GM23338 (cell line): ENCODE data around the gene ANKHD1. TPM values are rescaled to one million over a fixed set of nuclear protein-coding genes. Genes with fewer than 3 reads are reported as not detected.

Experiments
- ATAC-seq: fragments of 200-7000 bp; cut with Tn5 transposase; 3 replicates; pipeline ENCODE4 v1.9.1; 2020
- DNase-seq: peaks from one replicate; pipeline ENCODE4 v3.0.0-alpha.2; 2015; ENCODE audit warnings: low spot score
- H2AFZ ChIP-seq: fragments of 200-600 bp; sonication (generic); 2 replicates; pipeline ENCODE4 v1.8.0; 2016; ENCODE audit warnings: antibody characterized with exemption, mild to moderate bottlenecking, moderate library complexity
- H3F3A ChIP-seq: fragments of 200-600 bp; sonication (generic); replicated peaks from 2 replicates; pipeline ENCODE4 v1.8.0; 2017; ENCODE audit warnings: antibody characterized with exemption, mixed run types, low read depth
- H3K27ac ChIP-seq: fragments of 200-600 bp; sonication (generic); 2 replicates; pipeline ENCODE4 v1.6.1; 2016; ENCODE audit warnings: low read depth
- H3K27me3 ChIP-seq: fragments of 200-600 bp; sonication (generic); 2 replicates; pipeline ENCODE4 v1.8.0; 2016; ENCODE audit warnings: mild to moderate bottlenecking, mixed run types, moderate library complexity; ENCODE audit not compliant: insufficient read depth
- H3K36me3 ChIP-seq: fragments of 200-600 bp; sonication (generic); 2 replicates; pipeline ENCODE4 v1.8.0; 2016; ENCODE audit warnings: mild to moderate bottlenecking; ENCODE audit not compliant: insufficient read depth
- H3K4me1 ChIP-seq: fragments of 200-600 bp; sonication (generic); 2 replicates; pipeline ENCODE4 v1.8.0; 2016; ENCODE audit warnings: mild to moderate bottlenecking, moderate library complexity; ENCODE audit not compliant: insufficient read depth
- H3K4me2 ChIP-seq: fragments of 200-600 bp; sonication (generic); 2 replicates; pipeline ENCODE4 v1.7.1; 2017; ENCODE audit warnings: mixed run types
- H3K4me3 ChIP-seq: fragments of 200-600 bp; sonication (generic); 2 replicates; pipeline ENCODE4 v1.6.1; 2016; ENCODE audit warnings: mixed run types
- H3K79me2 ChIP-seq: fragments of 200-600 bp; sonication (generic); replicated peaks from 2 replicates; pipeline ENCODE4 v1.8.0; 2017; ENCODE audit warnings: mild to moderate bottlenecking; ENCODE audit not compliant: insufficient read depth
- H3K9me2 ChIP-seq: fragments of 200-600 bp; sonication (generic); 2 replicates; pipeline ENCODE4 v1.8.0; 2017; ENCODE audit not compliant: insufficient read depth
- H4K20me1 ChIP-seq: fragments of 200-600 bp; sonication (generic); replicated peaks from 2 replicates; pipeline ENCODE4 v1.8.0; 2017; ENCODE audit warnings: mild to moderate bottlenecking; ENCODE audit not compliant: insufficient read depth
- H3K27ac Mint-ChIP-seq: 2 replicates; pipeline ENCODE4 v1.8.0; 2020; ENCODE audit warnings: inconsistent platforms, mild to moderate bottlenecking, moderate library complexity, mixed read lengths
- H3K27me3 Mint-ChIP-seq: 3 replicates; pipeline ENCODE4 v1.8.0; 2022; ENCODE audit warnings: low read depth, mild to moderate bottlenecking, moderate library complexity, mixed read lengths, inconsistent platforms; ENCODE audit not compliant: insufficient read depth, poor library complexity
- H3K36me3 Mint-ChIP-seq: 3 replicates; pipeline ENCODE4 v1.8.0; 2021; ENCODE audit warnings: low read depth, mild to moderate bottlenecking, inconsistent platforms, moderate library complexity, mixed read lengths
- H3K4me1 Mint-ChIP-seq: 3 replicates; pipeline ENCODE4 v1.8.0; 2020; ENCODE audit warnings: mild to moderate bottlenecking, inconsistent platforms, mixed read lengths
- H3K4me3 Mint-ChIP-seq: 3 replicates; pipeline ENCODE4 v1.8.0; 2021; ENCODE audit warnings: moderate library complexity, mild to moderate bottlenecking, inconsistent platforms, mixed read lengths
- H3K9me3 Mint-ChIP-seq: 3 replicates; pipeline ENCODE4 v1.8.0; 2020; ENCODE audit warnings: moderate library complexity, mild to moderate bottlenecking, inconsistent platforms, mixed read lengths
- CREB1 ChIP-seq: fragments of 250-450 bp; sonication (Bioruptor Pico); IDR thresholded peaks from 2 replicates; pipeline ENCODE4 v1.5.0; 2020; ENCODE audit warnings: low read depth, mild to moderate bottlenecking, moderate library complexity
- ZNF114 ChIP-seq: fragments of 250-450 bp; sonication (Bioruptor Pico); IDR thresholded peaks from 2 replicates; pipeline ENCODE4 v1.5.0; 2020; ENCODE audit warnings: mild to moderate bottlenecking, moderate library complexity
- ZNF462 ChIP-seq: fragments of 250-450 bp; sonication (Bioruptor Pico); IDR thresholded peaks from 2 replicates; pipeline ENCODE4 v1.5.0; 2020; ENCODE audit warnings: mild to moderate bottlenecking, moderate library complexity
- polyA plus RNA-seq: library from polyadenylated mRNA; unstranded; fragments of >200 nt; fragmentation: Nextera tagmentation; extraction: Ambion mirVana; gene quantifications from 2 replicates; pipeline ENCODE4 v1.2.1, GENCODE V29; 2016
- total RNA-seq: library from RNA; depleted of rRNA; stranded (reverse); fragments of >200 nt; shearing (Covaris generic); gene quantifications from 2 replicates; pipeline ENCODE4 v1.2.3, GENCODE V29; 2014
- TF ChIP-seq, protein P1 (sequence below), 2 experiments: fragments of 200-600 bp in 1 of 2; sonication (generic) in 1 of 2; conservative IDR thresholded peaks; 2 replicates each; pipeline versions ENCODE4 v1.5.1 to v1.6.1; 2016 to 2017; ENCODE audit warnings: antibody characterized with exemption in 2 of 2, low read depth in 2 of 2, mild to moderate bottlenecking in 2 of 2, moderate library complexity in 1 of 2

The ANKHD1 gene
- total and polyA plus RNA-seq, 2 experiments from 2014 or later = 73.0 to 119 TPM

- 0 out of 2 replicates have a peak overlapping the region, but pooled peaks have one; percentile 2 for H3K27ac Mint-ChIP-seq
- H3K79me2 ChIP-seq = peaks cover 54% of the 10 kb centered on the region
- peaks cover 3% of the 10 kb centered on the region; the same call in 1 of the 2 replicates for H4K20me1 ChIP-seq
- peak overlapping the region; percentile 69; the same call in 1 of the 2 replicates for H3K27ac ChIP-seq
- no peak overlapping the region for H3K4me2 ChIP-seq
- no peak overlapping the region for H3K4me3 ChIP-seq
- H3K9me2 ChIP-seq = no peaks in the 10 kb centered on the region; the same call in 1 of the 2 replicates
- peaks cover 21% of the 10 kb centered on the region for H3K4me1 Mint-ChIP-seq
- peaks cover 2% of the 10 kb centered on the region; the same call in 1 of the 2 replicates for H3F3A ChIP-seq
- H3K4me1 ChIP-seq = peaks cover 18% of the 10 kb centered on the region
- no peaks in the 10 kb centered on the region; the same call in 2 of the 3 replicates for H3K9me3 Mint-ChIP-seq
- peaks cover 21% of the 10 kb centered on the region; the same call in 1 of the 2 replicates for H3K36me3 ChIP-seq
- ATAC-seq (no peak), DNase-seq (no peak)
- peaks cover 43% of the 10 kb centered on the region for H3K36me3 Mint-ChIP-seq
- no peak overlapping the region for H3K4me3 Mint-ChIP-seq
- H3K27me3 Mint-ChIP-seq = peaks cover 13% of the 10 kb centered on the region
- TF ChIP-seq CREB1 (CRISPR knock-in tag) (no peak), ZNF114 (CRISPR knock-in tag) (no peak), ZNF462 (CRISPR knock-in tag) (no peak)
- TF ChIP-seq, protein P1, sequence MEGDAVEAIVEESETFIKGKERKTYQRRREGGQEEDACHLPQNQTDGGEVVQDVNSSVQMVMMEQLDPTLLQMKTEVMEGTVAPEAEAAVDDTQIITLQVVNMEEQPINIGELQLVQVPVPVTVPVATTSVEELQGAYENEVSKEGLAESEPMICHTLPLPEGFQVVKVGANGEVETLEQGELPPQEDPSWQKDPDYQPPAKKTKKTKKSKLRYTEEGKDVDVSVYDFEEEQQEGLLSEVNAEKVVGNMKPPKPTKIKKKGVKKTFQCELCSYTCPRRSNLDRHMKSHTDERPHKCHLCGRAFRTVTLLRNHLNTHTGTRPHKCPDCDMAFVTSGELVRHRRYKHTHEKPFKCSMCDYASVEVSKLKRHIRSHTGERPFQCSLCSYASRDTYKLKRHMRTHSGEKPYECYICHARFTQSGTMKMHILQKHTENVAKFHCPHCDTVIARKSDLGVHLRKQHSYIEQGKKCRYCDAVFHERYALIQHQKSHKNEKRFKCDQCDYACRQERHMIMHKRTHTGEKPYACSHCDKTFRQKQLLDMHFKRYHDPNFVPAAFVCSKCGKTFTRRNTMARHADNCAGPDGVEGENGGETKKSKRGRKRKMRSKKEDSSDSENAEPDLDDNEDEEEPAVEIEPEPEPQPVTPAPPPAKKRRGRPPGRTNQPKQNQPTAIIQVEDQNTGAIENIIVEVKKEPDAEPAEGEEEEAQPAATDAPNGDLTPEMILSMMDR (conservative IDR thresholded peaks at IDR 0.05; ENCODE audit: low read depth in 2 of 2) = no peak
- H2AFZ ChIP-seq = no peak overlapping the region
- no peaks in the 10 kb centered on the region for H3K27me3 ChIP-seq
Observed at GRCh38 chr5:140554454-140554853, 152.8 kb downstream of the ANKHD1 start.
